Ascending aorta (tissue), 2 donors: ENCODE data around the gene COL18A1. TPM values are rescaled to one million over a fixed set of nuclear protein-coding genes. Genes with fewer than 3 reads are reported as not detected.
A peak's percentile ranks its signal among the peaks of the same experiment; 100 is the strongest.

ENCODE experiments used
- DNase-seq, 2 donors: peaks; one replicate each; pipeline ENCODE4 v3.0.0-alpha.2; 2019; ENCODE audit warnings: low spot score in 2 of 2
- H3K27ac ChIP-seq, 2 donors: fragments of 200-600 bp; sonication (generic); one replicate each; pipeline ENCODE4 v1.5.1; 2016 to 2017; ENCODE audit warnings: mild to moderate bottlenecking in 1 of 2
- H3K27me3 ChIP-seq: fragments of 200-600 bp; sonication (generic); one replicate; pipeline ENCODE4 v1.5.1; 2017
- H3K36me3 ChIP-seq, 2 donors: fragments of 200-600 bp; sonication (generic); one replicate each; pipeline ENCODE4 v1.5.1; 2016
- H3K4me1 ChIP-seq, 2 donors: fragments of 200-600 bp; sonication (generic); one replicate each; pipeline ENCODE4 v1.5.1; 2016 to 2017; ENCODE audit warnings: mild to moderate bottlenecking in 1 of 2
- H3K4me3 ChIP-seq, 2 donors: fragments of 200-600 bp; sonication (generic); one replicate each; pipeline ENCODE4 v1.5.1; 2016 to 2017; ENCODE audit warnings: mild to moderate bottlenecking in 1 of 2
- H3K9me3 ChIP-seq, 2 donors: fragments of 200-600 bp; sonication (generic); one replicate each; pipeline ENCODE4 v1.5.1; 2016
- CTCF ChIP-seq, 3 experiments: fragments of 200-600 bp in 2 of 3; fragments of 450-650 bp in 1 of 3; sonication (generic) in 2 of 3; IDR thresholded peaks; one replicate each; pipeline ENCODE4 v1.5.1; 2016 to 2019; ENCODE audit warnings: antibody characterized with exemption in 3 of 3, mild to moderate bottlenecking in 1 of 3, moderate library complexity in 1 of 3
- intact Hi-C: fragments of 100-400 bp; cut with DNase I; formaldehyde crosslinking; loops from one replicate; pipeline ENCODE4 v1.15.1; 2023
- total RNA-seq: library from RNA; depleted of rRNA; stranded (reverse); fragments of >200 nt; gene quantifications from one replicate; pipeline ENCODE4 v1.1.0, GENCODE V29; 2016

The COL18A1 gene
- total RNA-seq, 1 donor from 2014 or later, result 699 TPM

GRCh38 chr21:45424854-45425795 lies 20.2 kb downstream of the COL18A1 start:
- H3K4me1 ChIP-seq, result peaks cover 4 to 52% of the 10 kb centered on the region in 2 donors
- H3K27ac ChIP-seq, result peak overlapping the region in 1 of 2 donors; percentile 39
- no peaks in the 10 kb centered on the region for H3K36me3 ChIP-seq
- intact Hi-C loops, result no loop called here
- no peaks in the 10 kb centered on the region for H3K27me3 ChIP-seq
- no peak for TF ChIP-seq CTCF (IDR thresholded peaks at IDR 0.05)
- H3K4me3 ChIP-seq, result no peak overlapping the region
- no peak for DNase-seq
- no peaks in the 10 kb centered on the region for H3K9me3 ChIP-seq

- intact Hi-C loops, result no loop called here
- H3K4me1 ChIP-seq, result peaks cover 12 to 53% of the 10 kb centered on the region in 2 donors
Measured at GRCh38 chr21:45427331-45428271, 22.6 kb downstream of the COL18A1 start.

DNA sequence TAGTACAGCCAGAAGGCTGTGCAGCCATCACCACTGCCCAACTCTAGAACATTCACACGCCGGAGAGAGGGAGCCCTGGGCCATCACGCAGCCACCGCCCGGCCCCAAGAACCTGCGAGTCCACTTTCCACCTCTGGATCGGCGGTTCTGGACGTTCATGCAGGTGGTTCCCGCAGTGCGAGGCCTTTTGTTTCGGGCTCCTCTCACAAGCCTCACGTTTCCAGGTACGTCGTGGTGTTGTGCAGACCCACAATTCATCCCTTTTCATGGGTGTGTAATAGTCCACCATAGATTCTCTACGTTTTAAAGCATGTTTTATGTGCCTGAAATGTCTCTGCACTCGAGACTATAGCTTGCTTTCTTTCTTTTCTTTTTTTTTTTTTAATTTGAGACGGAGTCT lies 23.6 kb downstream of the COL18A1 start:
- Histone ChIP-seq H3K4me1 (peaks cover 15 to 54% of the 10 kb centered on the region in 2 donors), H3K27me3 (no peaks in the 10 kb centered on the region), H3K27ac (peak overlapping the region in 1 of 2 donors; percentile 16), H3K4me3 (no peak overlapping the region), H3K36me3 (no peaks in the 10 kb centered on the region), H3K9me3 (no peaks in the 10 kb centered on the region)
- no peak for TF ChIP-seq CTCF (IDR thresholded peaks at IDR 0.05)
- intact Hi-C loops, result no loop called here
- no peak for DNase-seq

More at GRCh38 chr21:45427331-45428271, 22.6 kb downstream of the COL18A1 start:
- peak; percentile 73 to 94 for DNase-seq
- peak overlapping the region; percentile 74 to 84 for H3K27ac ChIP-seq
- peak overlapping the region; percentile 7 to 9 for H3K4me3 ChIP-seq
- no peaks in the 10 kb centered on the region for H3K27me3 ChIP-seq
- H3K9me3 ChIP-seq, result no peaks in the 10 kb centered on the region
- no peak for TF ChIP-seq CTCF (IDR thresholded peaks at IDR 0.05)
- H3K36me3 ChIP-seq, result no peaks in the 10 kb centered on the region

DNA sequence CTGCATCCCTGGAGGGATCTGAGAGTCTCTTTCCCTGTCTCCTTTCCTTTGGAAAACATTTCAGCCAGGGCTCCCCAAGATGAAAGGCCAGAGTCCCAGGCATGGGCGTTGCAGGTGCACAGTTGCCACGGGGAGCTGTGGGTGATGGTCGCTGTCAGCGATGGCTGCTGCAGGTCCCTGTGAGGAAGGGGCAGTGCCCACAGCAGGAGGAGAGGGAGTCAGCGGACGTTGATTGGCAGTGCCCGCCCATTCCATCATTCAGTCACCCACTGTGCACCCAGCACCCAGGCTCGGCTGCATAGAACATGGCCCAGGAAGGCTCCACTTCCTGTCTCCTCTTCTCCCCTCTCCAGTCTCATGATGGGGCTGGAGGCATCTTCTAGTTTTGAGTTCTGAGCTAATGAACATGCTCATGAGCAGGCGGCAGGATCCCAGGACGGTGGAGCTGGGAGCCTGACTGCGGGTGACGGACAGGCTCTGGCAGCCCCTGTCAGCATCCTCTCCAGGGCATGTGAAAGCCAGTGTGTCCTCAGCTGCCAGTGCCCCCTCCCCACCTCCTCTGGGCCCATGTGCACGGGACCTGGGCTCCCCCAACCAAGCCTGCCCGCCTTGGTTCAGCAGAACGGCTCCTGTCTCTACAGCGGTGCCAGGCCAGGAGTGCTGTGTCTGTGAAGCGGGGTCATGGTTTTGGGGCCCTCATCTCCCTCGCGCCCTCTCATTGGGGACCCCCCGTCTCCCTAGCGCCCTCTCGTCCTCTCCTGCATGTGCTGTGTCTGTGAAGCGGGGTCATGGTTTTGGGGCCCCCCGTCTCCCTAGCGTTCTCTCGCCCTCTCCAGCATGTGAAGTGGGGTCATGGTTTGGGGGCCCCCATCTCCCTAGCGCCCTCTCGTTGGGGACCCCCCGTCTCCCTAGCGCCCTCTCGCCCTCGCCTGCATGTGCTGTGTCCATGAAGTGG lies 24.5 kb downstream of the COL18A1 start:
- no peak for DNase-seq
- intact Hi-C loops, result no loop called here
- Histone ChIP-seq H3K36me3 (no peaks in the 10 kb centered on the region), H3K27ac (peak overlapping the region; percentile 72 to 78), H3K4me3 (no peak overlapping the region), H3K27me3 (no peaks in the 10 kb centered on the region), H3K4me1 (peaks cover 17 to 53% of the 10 kb centered on the region in 2 donors), H3K9me3 (no peaks in the 10 kb centered on the region)
- no peak for TF ChIP-seq CTCF (IDR thresholded peaks at IDR 0.05)
